HG03565 (cell line): ENCODE results near the gene USP24.

Source experiments
- ATAC-seq: cut with Tn5 transposase; IDR thresholded peaks from one replicate; pipeline ENCODE4 v1.9.1; 2021; ENCODE audit warnings: mild to moderate bottlenecking, moderate library complexity; ENCODE audit not compliant: unreplicated experiment

The USP24 gene

GRCh38 chr1:55159571-55159970 is 55.6 kb downstream of the USP24 start:
- ATAC-seq = no peak

- ATAC-seq = no peak
Measured at GRCh38 chr1:55156608-55157007, 58.6 kb downstream of the USP24 start.

GRCh38 chr1:55156093-55156492 is 59.1 kb downstream of the USP24 start:
- ATAC-seq = no peak

- no peak for ATAC-seq
Measured at GRCh38 chr1:55155522-55155921, 59.6 kb downstream of the USP24 start.

GRCh38 chr1:55154616-55155015 is 60.5 kb downstream of the USP24 start:
- no peak for ATAC-seq

GRCh38 chr1:55153031-55153430 is 62.1 kb downstream of the USP24 start:
- ATAC-seq = no peak

- ATAC-seq = peak; percentile 75
Measured at GRCh38 chr1:55150880-55151588, 64.1 kb downstream of the USP24 start.

GRCh38 chr1:55148676-55149075 is 66.5 kb downstream of the USP24 start:
- ATAC-seq = no peak

GRCh38 chr1:55147524-55147923 is 67.6 kb downstream of the USP24 start:
- no peak for ATAC-seq

- no peak for ATAC-seq
Measured at GRCh38 chr1:55146781-55147180, 68.4 kb downstream of the USP24 start.

GRCh38 chr1:55144886-55145285 is 70.3 kb downstream of the USP24 start:
- no peak for ATAC-seq

GRCh38 chr1:55143684-55144083 is 71.5 kb downstream of the USP24 start:
- ATAC-seq = no peak

GRCh38 chr1:55141295-55141893 is 73.8 kb downstream of the USP24 start:
- no peak for ATAC-seq

- peak; percentile 87 for ATAC-seq
Measured at GRCh38 chr1:55140546-55140983, 74.6 kb downstream of the USP24 start.

- ATAC-seq = no peak
Measured at GRCh38 chr1:55140137-55140536, 75.0 kb downstream of the USP24 start.

GRCh38 chr1:55138823-55139222 is 76.3 kb downstream of the USP24 start:
- no peak for ATAC-seq

GRCh38 chr1:55134152-55134808 is 80.9 kb downstream of the USP24 start:
- ATAC-seq = no peak

- no peak for ATAC-seq
Measured at GRCh38 chr1:55131801-55132200, 83.4 kb downstream of the USP24 start.

GRCh38 chr1:55131218-55131617 is 83.9 kb downstream of the USP24 start:
- no peak for ATAC-seq

- ATAC-seq = no peak
Measured at GRCh38 chr1:55129194-55129728, 85.9 kb downstream of the USP24 start.

GRCh38 chr1:55128418-55128995 is 86.7 kb downstream of the USP24 start:
- ATAC-seq = no peak
